ENCODE measurements around the gene PRDM16.

The PRDM16 gene

DNA sequence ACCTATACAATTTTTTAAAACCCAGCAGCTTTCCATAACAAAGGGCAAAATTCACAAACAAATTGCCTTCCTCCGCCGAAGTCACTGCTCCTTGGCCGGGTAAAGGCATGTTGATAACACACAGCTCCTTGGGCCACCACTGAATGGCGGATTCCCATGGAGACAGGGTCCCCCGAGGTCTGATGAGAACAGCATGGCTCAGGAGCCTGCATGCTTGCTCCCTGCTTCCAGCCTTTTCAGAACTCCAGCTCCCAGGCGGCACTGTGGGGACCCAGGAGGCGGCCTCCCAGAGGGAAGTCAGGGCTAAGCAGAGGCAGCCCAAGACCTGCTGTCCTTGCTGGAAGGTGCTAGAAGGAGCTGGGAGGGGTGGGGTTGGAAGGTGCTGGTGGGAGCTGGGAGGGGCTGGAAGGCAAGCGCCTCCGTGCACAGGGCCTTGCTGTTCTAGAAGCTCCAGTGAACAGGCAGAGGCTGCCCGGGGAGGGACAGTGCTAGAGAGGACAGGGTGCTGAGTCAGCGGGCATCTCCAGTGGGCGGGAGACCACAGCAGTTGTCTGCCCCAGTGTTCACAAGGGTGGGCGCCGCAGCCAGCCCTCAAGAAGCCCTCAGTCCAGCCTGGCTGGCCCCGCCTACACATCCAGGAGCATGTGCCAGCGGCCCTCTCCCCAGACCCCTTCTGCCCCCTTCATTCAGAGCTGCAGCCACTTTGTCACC lies 35.1 kb downstream of the PRDM16 start:
- no peak for DNase-seq (ENCODE audit: low read depth)

DNA sequence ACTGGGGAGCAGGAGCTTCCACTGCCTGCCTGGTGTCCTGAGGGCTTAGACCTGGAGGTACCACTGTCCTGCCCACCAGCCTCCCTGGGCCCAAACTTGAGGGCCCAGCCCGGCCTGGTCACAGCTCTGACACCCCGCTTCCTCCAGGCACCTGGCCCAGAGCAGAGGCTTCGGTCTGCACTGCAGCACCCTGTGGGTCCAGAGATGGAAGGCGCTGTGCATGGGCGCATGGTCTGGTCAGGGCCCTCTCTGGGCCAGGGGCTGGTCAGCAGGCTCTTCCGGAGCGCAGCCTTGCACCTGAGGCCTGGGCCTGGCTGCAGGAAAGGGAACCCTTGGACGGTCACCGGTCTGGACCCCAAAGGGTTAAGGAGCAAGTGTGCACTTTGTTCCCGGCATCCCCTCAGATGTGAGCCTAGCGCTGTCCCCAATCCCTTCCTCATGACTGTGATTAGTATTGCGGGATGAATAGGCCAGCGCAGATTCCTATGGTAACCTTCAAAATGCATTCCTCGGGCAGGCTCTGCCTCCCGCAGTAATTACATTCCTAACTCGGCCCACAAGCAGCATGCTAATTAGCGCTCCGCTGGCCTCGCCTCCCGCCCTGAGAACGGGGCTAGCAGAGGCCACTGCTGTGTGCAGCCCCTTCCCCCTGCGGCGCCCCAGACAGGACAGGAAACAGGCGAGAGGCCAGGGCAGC lies 36.3 kb downstream of the PRDM16 start:
- no peak for DNase-seq (ENCODE audit: low read depth)

DNA sequence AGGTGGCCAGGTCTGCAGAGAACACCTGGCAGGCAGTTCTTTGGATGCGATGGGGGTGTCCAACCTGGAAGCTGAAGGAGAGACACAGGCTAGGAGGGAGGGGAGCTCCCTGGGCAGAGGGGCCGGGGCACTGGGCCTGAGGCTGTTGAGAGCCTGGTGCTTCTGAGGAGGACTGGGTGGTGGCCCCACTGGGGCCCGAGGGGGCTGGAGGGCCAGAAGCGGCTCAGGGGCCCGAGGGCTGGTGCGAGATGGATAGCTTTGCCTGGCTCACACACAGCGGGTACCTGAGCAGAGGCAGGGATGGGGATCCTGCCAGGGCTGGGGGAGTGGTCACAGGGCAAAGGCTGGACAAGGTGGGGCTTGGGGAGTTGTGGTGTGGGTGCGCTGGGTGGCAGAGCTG lies 37.2 kb downstream of the PRDM16 start:
- DNase-seq (ENCODE audit: low read depth), result no peak

DNA sequence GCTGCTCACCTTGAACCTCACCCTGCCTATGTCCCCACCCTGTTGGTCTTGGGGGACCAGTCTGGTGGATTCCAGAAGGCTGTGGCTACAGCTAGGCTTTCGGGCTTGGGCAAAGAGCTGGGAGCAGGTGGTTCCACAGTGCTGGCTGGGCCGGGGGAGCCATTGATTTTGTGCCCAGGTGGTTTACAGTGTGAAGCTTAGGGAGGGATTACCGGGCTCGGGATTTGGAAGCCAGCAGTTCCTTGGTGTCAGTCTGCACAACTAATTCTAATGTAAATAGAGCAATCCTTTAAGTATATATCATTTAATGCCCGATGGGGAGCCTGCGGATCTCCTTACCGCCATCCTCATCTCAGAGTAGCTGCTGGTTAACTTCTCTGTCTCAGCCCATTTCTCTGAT lies 38.2 kb downstream of the PRDM16 start:
- DNase-seq (ENCODE audit: low read depth), result no peak

DNA sequence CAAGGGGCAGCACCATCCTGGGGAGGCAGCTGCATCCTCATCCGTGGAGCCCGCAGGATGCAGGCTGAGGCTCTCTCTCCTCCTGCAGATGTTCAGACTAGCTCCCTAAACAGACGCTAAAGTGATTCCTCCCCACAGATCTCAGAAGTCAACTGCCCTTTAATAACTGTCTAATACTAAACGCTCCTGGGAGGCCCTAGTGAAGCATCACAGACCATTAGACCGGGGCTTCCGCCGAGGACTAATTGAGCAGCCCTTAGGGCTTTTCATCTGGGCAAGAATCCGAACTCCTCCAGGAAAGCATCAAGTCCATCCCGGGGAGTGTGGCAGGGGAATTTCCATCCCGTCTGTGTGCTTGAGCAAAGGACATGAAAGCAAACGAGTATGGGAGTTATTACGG lies 40.4 kb downstream of the PRDM16 start:
- DNase-seq (ENCODE audit: low read depth), result no peak

DNA sequence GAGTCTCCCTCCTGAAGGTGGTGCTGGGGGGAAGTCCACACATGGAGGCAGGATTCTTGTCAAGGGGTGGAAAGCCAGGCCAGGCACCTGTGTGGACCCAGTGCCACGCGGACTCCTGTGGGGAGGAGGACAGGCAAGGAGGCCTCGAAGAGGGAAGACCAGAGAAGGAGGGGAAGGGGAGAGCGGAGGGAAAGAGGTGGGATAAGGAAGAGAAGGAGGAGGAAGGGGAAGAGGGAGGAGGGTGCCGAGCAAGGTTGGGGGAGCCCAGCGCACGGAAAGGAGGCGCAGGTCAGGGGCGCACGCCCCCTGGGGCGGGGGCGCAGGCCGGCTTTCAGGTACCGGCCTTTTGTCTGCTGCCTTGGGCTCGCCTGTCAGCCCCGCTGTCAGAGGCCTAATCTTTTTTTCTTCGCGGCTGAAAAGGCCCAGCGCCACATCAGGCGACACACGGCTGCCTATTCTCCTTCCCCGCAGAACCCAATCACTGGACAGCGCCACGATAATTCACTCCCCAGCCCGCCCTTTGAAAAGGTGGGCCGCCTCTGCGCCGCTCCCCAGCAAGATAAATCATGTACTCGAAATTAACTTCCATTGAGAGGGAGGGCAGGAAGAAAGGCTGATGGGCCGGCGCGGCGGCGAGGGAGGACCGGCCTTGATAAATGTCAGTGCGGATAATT lies 42.5 kb downstream of the PRDM16 start:
- no peak for DNase-seq (ENCODE audit: low read depth)

DNA sequence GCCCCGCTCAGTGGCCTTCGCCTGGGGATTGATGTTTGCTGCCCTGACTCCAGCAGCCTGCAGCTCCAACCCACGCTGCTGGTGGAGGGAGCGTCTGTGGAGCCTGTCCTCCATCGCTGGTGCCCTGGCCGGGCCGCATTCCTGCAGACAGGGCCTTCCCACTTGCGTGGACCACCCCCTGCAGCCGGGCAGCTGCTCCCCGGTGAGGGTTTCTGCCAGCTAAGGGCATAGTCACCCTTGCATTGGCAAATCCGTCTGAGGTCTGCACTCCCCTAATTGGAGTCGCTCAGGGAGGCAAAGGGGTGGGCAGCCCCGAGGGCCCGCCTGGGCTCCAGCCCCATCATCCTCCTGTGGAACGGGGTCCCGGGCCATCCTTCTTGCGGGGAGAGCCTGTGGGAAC lies 43.5 kb downstream of the PRDM16 start:
- no peak for DNase-seq (ENCODE audit: low read depth)

DNA sequence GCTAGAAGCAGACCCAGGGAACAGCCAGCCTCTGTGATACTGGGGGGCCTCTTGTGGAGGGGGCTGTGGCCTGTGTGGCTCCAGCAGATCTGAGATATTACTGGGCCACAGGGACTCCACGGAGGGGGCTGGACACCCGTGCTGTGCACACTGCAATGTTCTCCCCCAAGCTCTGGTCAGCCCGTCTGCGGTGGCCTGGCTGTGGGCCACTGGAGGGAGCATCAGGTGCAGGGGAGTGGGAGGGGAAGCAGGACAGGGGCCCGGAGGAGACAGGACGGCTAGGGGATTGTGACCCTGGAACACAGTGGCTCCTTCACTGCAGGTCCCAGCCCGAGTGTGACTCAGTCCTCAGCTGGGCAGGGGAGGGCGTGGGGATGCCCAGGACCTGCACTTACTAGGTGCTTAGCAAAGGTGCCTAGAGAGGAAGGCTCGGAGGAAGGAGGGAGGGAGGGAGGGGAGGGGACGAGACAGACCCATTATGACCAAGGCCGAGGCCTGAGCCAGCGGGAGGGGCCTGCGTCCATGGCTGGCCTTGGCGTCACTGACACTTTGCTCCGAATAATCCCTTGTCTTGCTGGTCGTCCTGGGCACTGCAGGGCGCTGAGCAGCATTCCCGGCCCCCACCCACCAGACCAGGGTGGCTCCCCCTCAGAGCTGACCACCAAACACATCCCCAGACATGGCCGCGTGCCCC lies 44.2 kb downstream of the PRDM16 start:
- DNase-seq (ENCODE audit: low read depth), result no peak

DNA sequence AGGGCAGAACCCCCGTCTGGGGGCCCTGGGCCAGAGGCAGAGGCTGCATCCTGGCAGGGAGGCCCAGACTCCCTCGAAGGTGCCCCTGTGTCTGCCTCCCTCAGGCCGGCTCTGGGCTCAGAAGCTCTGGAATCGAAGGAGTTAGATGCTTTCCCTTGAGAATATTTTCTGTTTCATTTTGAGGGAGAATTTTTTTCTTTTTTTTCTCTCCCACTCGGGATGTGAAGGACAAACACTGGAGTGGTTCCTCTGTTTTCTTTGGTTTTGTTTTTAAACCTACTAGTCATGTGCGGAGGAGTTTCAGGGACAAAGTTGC lies 44.7 kb downstream of the PRDM16 start:
- no peak for DNase-seq (ENCODE audit: low read depth)

DNA sequence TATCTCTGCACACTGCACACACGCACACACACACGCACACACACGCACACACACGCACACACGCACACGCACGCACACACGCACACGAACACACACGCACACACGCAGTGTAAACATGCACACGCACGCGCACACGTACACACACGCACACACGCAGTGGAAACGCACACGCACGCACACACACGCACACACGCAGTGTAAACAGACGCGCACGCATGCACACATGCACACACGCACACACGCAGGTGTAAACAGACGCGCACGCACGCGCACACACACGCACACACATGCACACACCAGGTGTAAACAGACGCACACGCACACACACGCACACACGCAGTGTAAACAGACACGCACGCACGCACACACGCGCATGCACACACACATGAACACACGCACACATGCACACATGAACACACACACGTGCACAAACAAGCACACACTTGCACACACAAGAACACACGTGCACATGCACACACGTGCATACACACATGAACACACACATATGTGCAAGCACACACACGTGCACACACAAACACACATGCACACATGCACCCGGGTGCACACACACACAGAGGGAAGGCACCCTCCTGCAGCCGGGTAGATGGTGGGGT lies 45.2 kb downstream of the PRDM16 start:
- no peak for DNase-seq (ENCODE audit: low read depth)

DNA sequence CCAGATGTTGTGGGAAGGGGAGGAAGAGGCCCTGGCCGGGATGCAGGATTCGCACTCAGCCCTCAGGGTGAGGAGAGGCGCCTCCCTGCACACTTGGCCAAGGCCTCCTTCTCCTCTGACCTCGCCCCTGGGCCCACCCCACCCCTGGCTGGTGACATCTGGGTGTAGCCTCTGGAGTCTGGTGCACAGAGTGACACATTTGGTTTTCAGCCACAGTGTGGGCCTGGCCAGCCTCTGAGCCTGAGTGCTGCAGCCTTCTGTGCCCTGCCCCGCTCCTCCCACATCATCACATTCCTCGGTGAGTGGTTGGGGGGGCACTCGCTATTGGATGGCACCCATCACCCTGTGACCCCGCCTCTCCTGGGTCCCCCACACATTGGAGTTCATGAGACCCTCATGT lies 45.8 kb downstream of the PRDM16 start:
- no peak for DNase-seq (ENCODE audit: low read depth)

DNA sequence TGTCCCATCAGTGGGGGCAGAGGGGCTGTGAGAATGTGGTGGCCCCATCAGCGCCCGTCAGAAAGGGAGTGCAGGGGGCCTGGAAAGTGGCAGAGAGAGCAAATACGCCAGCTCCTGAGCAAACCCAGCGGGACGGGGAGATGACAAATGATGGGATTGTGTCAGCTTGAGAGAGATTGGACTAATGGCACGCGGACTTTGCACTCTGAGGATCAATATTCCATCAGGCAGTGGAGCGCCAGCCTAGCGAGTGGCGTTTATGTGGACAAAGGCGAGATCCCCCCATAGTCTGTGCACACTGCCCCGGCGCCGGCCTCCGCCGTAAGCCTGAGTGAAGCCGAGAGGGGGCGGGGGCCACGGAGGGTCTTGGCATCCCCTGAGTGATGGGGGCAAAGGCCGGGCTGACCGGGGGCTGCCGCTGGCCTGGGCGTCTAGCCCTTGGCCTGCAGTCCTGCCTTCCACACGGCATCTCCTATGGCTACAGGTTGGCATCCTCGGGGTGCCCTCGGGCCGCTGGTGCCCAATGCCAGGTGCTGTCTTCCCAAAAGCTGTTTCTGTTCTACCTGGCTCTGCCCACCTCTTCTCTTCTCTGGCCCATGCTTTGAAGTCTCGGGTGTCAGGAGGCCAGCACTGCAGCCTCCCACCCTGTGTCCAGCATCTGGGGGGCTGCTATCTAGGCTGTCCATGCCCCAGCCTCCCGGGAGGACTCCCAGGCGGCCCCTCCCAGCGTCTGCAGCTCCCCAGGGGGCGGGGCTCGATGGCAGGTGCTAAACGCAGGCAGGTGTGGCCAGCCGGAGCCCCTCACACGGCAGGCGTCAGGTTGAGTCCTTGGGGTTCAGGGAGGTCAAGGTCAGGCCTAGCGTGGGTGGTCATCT lies 46.5 kb downstream of the PRDM16 start:
- DNase-seq (ENCODE audit: low read depth), result no peak

DNA sequence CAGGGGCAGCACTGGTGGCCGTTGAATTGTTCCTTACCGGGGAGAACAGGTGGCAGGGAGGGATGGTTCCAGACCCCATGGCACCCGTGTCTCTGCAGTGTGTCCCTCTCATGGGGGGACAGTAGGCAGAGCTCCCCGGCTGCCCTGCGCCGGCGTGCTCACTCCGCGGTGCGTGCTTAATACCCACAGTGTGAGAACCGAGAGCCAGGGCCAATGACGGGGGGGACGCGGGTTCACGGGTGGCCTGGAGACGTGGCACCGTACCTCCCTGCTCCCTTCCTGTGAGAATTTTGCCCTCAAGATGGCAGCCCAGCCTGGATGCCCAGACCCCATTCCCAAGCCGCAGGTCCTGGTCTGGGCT lies 47.1 kb downstream of the PRDM16 start:
- DNase-seq (ENCODE audit: low read depth), result no peak

DNA sequence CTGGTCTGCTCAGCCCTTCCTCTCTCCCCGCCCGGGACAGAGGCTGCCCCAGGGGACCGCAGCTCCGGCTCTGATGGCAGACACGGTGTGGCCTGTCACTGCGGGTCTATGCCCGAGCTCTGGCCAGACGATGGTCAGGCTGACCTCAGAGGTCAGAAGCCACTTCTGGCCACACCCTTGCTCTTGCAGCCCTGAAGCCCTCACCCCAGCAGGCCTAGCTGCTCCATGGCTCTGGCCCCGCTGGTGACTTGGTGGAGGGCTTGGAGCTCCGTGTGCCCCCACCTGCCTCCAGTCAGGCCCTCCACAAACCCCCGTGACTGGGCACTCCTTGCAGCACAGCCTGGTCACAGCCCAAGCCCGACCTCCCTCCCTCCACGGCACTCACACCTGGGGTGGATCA lies 47.6 kb downstream of the PRDM16 start:
- DNase-seq (ENCODE audit: low read depth), result no peak

DNA sequence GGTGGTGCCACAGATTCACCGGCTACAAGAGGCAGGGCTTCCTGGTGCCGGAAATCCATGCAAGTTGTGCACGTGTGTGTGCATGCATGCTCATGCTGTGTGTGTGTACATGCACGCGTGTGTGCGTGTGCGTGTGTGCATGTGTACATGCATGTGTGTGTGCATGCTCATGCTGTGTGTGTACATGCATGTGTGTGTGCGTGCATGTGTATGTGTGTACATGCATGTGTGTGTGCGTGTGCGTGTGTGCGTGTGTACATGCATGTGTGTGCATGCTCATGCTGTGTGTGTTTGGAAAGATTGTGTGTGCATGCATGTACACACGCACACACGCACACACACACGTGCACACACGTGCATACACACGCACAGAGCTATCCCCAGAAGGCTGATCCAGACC lies 48.9 kb downstream of the PRDM16 start:
- no peak for DNase-seq (ENCODE audit: low read depth)

DNA sequence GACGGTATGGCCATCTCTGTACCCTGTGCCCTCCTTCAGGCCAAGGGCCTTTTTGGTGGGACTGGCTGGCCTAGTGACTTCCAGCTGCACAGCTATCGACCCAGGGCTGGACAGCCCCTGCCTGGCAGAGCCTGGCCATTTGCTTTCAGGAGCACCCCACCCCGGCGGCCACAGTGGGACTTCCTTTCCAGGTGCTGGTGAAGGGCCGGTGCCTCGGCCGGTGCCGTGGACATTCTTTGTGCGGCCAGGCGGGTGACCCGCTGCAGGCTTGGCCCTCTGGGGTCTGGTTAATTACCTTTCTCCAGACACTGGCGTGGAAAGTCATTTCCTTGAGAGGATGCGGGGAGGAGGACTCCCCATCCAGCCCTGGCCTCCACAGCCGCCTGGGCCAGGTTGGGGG lies 50.1 kb downstream of the PRDM16 start:
- no peak for DNase-seq (ENCODE audit: low read depth)

DNA sequence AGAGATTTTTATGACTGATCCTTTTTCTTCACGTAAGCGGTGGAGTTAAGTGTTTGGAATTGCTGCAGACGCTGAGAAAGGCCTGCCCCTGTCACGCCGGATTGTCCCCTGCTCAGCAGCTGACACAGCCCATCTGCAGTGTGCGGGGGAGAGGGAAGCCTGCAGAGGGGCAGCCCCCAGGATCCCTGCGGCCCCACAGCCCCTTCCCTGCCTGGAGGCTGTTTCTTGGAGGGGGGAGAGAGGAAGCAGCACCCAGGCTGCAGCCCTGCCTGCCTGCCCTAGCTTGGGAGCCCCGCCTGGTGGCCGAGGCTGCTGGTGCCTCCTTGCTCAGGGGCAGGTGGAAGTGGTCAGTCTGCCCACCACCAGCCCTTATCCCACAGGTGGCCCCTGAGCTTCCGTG lies 50.7 kb downstream of the PRDM16 start:
- DNase-seq (ENCODE audit: low read depth), result no peak

DNA sequence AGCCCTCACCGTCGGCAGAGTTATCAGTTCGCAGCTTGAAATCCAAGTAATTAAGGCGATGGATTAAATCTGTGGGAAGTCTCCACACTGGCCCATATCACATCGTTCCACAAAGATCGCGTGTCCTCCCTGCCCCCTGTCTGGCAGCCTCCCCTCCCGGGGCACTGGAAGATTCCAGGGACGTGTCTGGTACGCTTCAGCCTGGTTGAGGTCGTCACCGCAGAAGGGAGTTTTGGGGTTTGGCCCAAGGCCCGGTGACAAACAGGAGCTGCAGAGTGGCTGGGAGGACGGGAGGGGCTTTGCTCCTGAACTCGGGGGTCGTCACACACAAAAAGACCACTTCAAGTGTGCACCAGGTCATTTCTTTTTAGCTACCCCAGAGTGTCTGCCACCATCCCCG lies 51.1 kb downstream of the PRDM16 start:
- DNase-seq (ENCODE audit: low read depth), result no peak

DNA sequence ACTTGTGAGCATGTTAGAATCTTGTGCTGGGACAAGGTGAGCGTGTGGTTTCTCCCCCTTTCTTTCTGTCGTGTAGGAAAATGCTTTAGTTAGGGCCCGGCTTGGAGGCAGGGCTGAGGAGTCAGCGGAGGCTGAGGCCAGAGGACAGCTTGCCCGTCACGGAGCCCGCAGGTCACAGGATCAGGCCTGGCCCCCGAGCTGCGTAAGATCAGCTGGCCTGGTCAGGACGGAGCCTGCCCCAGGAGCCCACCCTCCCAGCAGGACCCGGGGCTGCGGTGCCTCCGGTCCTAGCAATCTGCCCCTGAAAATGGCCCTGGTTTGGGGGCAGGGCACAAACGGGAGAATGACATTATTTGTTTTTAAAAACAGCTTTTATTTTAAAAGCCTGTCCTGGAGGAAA lies 52.0 kb downstream of the PRDM16 start:
- DNase-seq (ENCODE audit: low read depth), result no peak

DNA sequence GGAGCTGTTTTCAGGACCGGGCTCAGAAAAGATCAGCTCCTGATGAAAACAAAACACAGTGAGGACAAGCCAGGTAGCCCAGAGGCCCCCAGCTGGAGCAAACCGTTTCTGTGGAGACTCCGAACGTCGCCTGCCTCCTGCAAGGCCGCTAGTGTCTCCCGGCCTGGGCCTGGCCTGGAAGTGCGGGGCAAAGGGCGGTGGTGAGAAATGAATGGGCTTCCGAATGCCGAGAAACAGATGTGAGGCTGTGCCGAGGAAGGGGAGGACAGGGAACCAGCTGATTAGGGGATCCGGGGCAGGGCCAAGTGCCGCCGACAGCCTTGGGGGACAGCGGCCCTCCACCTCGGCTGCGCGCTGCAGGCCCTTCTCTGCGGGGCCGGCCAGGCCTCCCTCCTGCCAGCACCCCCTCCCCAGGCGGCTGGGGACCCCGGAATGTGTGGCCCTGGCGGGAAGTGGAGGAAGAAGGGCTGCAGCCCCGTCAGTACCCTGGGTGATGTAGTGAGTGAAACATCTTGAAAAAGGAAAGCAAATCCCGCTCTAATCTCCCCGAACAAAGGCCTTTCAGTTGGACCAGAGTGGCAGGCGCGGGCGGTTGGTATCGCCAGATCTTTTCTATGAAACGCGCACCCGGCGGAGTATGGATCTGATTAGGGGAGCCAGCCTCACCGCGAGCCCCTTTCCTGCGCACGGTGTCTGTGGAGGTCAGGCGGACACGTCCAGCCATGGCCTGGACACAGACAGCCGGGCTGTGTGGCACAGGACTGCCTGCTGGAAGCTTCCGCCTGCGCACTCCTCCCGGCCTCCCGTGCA lies 52.6 kb downstream of the PRDM16 start:
- DNase-seq (ENCODE audit: low read depth), result no peak

DNA sequence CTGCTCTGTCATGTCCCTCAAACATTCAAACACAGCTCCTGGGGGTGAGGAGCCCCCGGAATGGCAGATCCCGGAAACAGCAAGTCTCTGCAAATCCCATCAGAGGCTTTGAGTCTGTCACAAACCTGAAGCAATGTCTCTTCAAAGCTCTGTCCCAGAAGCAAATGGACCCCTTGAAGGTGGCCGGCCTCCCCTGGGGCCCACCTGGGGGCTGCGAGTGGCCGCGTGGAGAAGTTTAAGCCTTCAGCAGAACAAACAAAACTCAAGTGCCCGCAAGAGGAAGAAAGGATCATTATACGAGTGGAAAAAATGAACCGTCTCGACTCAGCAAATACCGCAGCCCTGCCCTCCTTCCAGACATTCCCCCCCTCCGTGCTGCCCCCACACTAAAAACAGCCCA lies 53.3 kb downstream of the PRDM16 start:
- no peak for DNase-seq (ENCODE audit: low read depth)
